Liver (tissue), 3 donors: ENCODE measurements around the gene CFAP69.

Experiments
- ATF3 ChIP-seq: IDR thresholded peaks from 2 replicates; pipeline ENCODE4 v1.6.1; 2016; ENCODE audit warnings: antibody characterized with exemption
- CTCF ChIP-seq: fragments of 150-350 bp; IDR thresholded peaks from 2 replicates; pipeline ENCODE4 v1.5.1; 2017; ENCODE audit warnings: improper control_type of control experiment, low read depth, low read length; ENCODE audit not compliant: missing input control
- EGR1 ChIP-seq, 2 donors: IDR thresholded peaks; 2 replicates each; pipeline ENCODE4 v1.6.1; 2016 to 2018; ENCODE audit warnings: antibody characterized with exemption in 2 of 2, low read depth in 2 of 2
- FOXA1 ChIP-seq: IDR thresholded peaks from 2 replicates; pipeline ENCODE4 v1.6.1; 2016; ENCODE audit warnings: antibody characterized with exemption
- GABPA ChIP-seq, 2 donors: IDR thresholded peaks in 1 of 2; conservative IDR thresholded peaks in 1 of 2; 2 replicates each; pipeline ENCODE4 v1.6.1; 2016; ENCODE audit warnings: antibody characterized with exemption in 2 of 2, mild to moderate bottlenecking in 1 of 2, moderate library complexity in 1 of 2
- HNF4G ChIP-seq: IDR thresholded peaks from 2 replicates; pipeline ENCODE4 v1.6.1; 2016; ENCODE audit warnings: antibody characterized with exemption
- RAD21 ChIP-seq, 2 donors: IDR thresholded peaks; 2 replicates each; pipeline ENCODE4 v1.6.1; 2016; ENCODE audit warnings: antibody characterized with exemption in 2 of 2, mild to moderate bottlenecking in 2 of 2
- RXRA ChIP-seq, 2 donors: IDR thresholded peaks; 2 replicates each; pipeline ENCODE4 v1.6.1; 2017 to 2018; ENCODE audit warnings: antibody characterized with exemption in 2 of 2, mild to moderate bottlenecking in 1 of 2
- SP1 ChIP-seq: IDR thresholded peaks from 2 replicates; pipeline ENCODE4 v1.6.1; 2018; ENCODE audit warnings: antibody characterized with exemption, mild to moderate bottlenecking
- TAF1 ChIP-seq: conservative IDR thresholded peaks from 2 replicates; pipeline ENCODE4 v1.6.1; 2016; ENCODE audit warnings: antibody characterized with exemption, mild to moderate bottlenecking
- YY1 ChIP-seq: IDR thresholded peaks from 2 replicates; pipeline ENCODE4 v1.6.1; 2016; ENCODE audit warnings: antibody characterized with exemption, mild to moderate bottlenecking
- TF ChIP-seq, protein P1 (sequence below): IDR thresholded peaks from 2 replicates; pipeline ENCODE4 v1.6.1; 2016; ENCODE audit warnings: antibody characterized with exemption
- TF ChIP-seq, protein P2 (sequence below): IDR thresholded peaks from 2 replicates; pipeline ENCODE4 v1.6.1; 2016; ENCODE audit warnings: antibody characterized with exemption, mild to moderate bottlenecking
- TF ChIP-seq, protein P3 (sequence below): IDR thresholded peaks from 2 replicates; pipeline ENCODE4 v1.6.1; 2016; ENCODE audit warnings: antibody characterized with exemption
- donor health status: healthy.
- donor health status: healthy.

- TF ChIP-seq CTCF = no peak
- TF ChIP-seq TAF1 = no peak
- no peak for TF ChIP-seq RXRA (IDR thresholded peaks at IDR 0.05)
- no peak for TF ChIP-seq YY1
- no peak for TF ChIP-seq EGR1 (IDR thresholded peaks at IDR 0.05; ENCODE audit: low read depth in 2 of 2)
- TF ChIP-seq GABPA (IDR thresholded peaks at IDR 0.05 in 1 of 2, conservative IDR thresholded peaks at IDR 0.05 in 1 of 2) = no peak
- TF ChIP-seq RAD21 (IDR thresholded peaks at IDR 0.05) = no peak
- TF ChIP-seq, protein P1, sequence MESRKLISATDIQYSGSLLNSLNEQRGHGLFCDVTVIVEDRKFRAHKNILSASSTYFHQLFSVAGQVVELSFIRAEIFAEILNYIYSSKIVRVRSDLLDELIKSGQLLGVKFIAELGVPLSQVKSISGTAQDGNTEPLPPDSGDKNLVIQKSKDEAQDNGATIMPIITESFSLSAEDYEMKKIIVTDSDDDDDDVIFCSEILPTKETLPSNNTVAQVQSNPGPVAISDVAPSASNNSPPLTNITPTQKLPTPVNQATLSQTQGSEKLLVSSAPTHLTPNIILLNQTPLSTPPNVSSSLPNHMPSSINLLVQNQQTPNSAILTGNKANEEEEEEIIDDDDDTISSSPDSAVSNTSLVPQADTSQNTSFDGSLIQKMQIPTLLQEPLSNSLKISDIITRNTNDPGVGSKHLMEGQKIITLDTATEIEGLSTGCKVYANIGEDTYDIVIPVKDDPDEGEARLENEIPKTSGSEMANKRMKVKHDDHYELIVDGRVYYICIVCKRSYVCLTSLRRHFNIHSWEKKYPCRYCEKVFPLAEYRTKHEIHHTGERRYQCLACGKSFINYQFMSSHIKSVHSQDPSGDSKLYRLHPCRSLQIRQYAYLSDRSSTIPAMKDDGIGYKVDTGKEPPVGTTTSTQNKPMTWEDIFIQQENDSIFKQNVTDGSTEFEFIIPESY = no peak
- TF ChIP-seq, protein P2, sequence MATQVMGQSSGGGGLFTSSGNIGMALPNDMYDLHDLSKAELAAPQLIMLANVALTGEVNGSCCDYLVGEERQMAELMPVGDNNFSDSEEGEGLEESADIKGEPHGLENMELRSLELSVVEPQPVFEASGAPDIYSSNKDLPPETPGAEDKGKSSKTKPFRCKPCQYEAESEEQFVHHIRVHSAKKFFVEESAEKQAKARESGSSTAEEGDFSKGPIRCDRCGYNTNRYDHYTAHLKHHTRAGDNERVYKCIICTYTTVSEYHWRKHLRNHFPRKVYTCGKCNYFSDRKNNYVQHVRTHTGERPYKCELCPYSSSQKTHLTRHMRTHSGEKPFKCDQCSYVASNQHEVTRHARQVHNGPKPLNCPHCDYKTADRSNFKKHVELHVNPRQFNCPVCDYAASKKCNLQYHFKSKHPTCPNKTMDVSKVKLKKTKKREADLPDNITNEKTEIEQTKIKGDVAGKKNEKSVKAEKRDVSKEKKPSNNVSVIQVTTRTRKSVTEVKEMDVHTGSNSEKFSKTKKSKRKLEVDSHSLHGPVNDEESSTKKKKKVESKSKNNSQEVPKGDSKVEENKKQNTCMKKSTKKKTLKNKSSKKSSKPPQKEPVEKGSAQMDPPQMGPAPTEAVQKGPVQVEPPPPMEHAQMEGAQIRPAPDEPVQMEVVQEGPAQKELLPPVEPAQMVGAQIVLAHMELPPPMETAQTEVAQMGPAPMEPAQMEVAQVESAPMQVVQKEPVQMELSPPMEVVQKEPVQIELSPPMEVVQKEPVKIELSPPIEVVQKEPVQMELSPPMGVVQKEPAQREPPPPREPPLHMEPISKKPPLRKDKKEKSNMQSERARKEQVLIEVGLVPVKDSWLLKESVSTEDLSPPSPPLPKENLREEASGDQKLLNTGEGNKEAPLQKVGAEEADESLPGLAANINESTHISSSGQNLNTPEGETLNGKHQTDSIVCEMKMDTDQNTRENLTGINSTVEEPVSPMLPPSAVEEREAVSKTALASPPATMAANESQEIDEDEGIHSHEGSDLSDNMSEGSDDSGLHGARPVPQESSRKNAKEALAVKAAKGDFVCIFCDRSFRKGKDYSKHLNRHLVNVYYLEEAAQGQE = no peak
- no peak for TF ChIP-seq SP1
- TF ChIP-seq HNF4G = no peak
- TF ChIP-seq, protein P3, sequence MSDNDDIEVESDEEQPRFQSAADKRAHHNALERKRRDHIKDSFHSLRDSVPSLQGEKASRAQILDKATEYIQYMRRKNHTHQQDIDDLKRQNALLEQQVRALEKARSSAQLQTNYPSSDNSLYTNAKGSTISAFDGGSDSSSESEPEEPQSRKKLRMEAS = no peak
- TF ChIP-seq ATF3 = no peak
- TF ChIP-seq FOXA1 = no peak
Observed at GRCh38 chr7:90320014-90320413, 75.0 kb downstream of the CFAP69 start.
